HG02610 (cell line): ENCODE results near the gene LMBR1L.
"Not testable (repeated sequence)": the region's sequence is repeated elsewhere in the genome, so short reads cannot be mapped to it uniquely, and the experiment has no call there.

ENCODE experiments used
- ATAC-seq: cut with Tn5 transposase; IDR thresholded peaks from one replicate; pipeline ENCODE4 v1.9.1; 2021; ENCODE audit warnings: mild to moderate bottlenecking, moderate library complexity; ENCODE audit not compliant: unreplicated experiment

Gene LMBR1L, protein sequence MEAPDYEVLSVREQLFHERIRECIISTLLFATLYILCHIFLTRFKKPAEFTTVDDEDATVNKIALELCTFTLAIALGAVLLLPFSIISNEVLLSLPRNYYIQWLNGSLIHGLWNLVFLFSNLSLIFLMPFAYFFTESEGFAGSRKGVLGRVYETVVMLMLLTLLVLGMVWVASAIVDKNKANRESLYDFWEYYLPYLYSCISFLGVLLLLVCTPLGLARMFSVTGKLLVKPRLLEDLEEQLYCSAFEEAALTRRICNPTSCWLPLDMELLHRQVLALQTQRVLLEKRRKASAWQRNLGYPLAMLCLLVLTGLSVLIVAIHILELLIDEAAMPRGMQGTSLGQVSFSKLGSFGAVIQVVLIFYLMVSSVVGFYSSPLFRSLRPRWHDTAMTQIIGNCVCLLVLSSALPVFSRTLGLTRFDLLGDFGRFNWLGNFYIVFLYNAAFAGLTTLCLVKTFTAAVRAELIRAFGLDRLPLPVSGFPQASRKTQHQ

DNA sequence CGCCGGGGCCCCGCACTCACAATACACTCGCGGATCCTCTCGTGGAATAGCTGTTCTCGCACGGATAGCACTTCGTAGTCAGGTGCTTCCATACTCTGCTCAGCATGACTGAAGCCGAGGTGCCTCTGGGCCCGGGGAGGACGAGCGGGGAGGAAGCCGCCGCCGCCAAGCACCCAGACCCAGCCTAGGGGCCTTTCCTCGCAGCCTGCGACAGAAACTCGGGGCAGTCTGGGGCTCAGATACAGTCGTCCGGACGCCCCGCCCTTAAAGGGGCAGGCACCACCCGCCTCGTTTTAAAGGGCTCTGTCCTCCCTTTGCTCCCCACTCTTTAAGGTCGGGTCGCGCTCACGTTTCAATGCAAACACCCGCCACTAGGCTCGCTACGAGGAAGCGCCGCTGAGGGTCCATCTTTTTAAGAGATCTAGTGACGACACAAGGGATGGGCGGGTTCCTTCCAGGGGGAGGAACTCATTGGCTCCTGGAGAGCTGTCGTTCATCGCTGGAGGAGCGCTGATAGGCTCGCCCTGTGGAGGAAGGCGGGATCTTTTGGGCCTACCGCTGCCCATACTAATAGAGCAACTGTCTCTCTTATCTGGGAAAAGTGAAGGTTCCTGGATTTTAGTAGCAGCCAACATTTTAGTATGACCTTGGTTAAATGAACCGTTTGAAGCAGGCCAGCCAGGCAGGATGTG, at the start of gene LMBR1L:
LMBR1L (minus strand) TSS at position 384 of the 692 bp plus-strand sequence; CDS start at position 92, 292 bp downstream.
- peak; percentile 98 for ATAC-seq

GRCh38 chr12:49160399-49160798, 49.8 kb upstream of the LMBR1L start:
- ATAC-seq, result peak; percentile 64

DNA sequence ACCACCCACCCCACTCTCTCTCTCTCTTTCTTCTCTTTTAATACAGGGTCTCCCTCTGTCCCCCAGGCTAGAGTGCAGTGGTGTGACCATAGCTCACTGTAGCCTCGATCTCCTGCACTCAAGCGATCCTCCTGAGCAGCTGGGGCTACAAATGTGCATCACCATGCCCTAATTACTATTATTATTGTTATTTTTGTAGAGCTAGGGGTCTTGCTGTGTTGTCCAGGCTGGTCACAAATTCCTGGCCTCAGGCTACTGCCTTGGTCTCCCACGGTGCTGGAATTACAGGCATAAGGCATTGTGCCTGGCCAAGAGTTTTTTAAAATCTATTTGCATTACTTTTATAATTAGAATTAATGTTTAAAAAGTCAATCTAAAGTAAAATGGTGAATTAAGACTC, 43.6 kb upstream of the LMBR1L start:
- no peak for ATAC-seq

DNA sequence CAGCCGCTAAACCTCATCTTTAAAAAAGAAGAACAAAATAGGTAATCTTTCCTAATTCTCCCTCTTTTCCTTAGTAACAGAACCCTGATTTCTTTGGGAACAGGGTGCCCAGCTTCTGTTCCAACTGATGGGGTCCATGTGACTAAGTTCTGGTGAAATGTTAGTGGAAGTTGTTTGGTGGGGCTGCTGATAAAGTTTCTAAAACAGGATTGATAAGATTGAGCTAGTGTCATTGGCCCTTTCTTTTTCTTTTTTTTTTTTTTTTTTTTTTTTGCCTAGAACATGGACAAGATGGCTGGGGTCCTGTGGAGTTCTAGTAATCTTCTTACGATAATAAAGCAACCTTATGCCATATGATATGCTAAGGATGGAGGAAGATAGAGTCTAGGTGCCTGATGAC, 36.7 kb upstream of the LMBR1L start:
- no peak for ATAC-seq

DNA sequence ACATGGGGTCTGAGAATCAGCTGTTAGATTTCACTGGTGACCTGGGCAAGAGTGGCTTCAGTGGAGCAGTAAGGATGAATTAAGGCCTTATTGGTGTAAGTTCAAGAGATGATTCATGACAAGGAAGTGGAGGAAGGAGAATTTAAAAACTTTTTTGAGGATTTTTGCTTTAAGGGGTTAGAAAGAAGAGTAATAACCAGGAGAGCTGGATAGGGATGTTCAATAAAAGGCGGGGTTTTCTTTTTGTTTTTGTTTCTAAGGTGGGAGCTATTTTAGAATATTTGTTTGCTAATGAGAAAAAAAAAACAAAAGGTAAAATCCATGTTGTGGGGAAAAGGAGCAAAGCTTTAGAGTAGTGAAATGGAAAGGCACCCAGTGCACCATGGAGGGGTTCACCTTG, 35.8 kb upstream of the LMBR1L start:
- ATAC-seq, result no peak

GRCh38 chr12:49144384-49144783, 33.7 kb upstream of the LMBR1L start:
- no peak for ATAC-seq

GRCh38 chr12:49138999-49139398, 28.4 kb upstream of the LMBR1L start:
- no peak for ATAC-seq

DNA sequence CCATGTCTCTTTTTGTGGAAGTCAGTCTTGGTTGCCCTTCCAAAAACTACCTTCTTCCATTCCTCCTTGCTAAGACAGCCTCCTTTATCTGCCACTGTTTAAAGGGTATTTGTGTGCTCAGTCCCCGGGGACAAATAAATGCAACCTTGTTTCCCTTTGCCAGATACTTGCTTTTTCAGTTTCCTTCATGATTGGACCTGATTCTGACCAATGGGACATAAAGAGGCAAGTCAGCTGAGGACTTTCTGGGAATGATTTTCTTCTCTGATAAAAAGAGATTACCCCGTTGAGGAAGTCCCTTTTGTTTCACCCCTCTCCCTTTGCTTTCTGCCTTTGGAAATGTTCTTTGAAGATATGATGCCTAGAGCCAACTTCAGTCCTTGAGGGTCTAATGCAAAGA, 27.9 kb upstream of the LMBR1L start:
- ATAC-seq, result no peak

GRCh38 chr12:49137476-49137875, 26.8 kb upstream of the LMBR1L start:
- ATAC-seq, result no peak

DNA sequence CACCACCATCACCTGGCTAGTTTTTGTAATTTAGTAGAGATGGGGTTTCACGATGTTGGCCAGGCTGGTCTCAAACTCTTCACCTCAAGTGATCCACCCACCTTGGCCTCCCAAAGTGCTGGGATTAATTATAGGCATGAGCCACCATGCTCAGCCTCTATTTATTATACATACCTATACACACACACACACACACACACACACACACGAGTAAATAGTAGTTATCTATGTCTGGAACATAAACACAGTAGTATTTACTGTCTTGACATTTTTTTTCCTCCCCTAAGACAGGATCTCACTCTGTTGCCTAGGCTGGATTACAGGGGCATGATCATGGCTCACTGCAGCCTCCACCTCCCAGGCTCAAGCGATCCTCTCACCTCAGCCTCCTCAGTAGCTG, 26.4 kb upstream of the LMBR1L start:
- not testable (repeated sequence) for ATAC-seq

DNA sequence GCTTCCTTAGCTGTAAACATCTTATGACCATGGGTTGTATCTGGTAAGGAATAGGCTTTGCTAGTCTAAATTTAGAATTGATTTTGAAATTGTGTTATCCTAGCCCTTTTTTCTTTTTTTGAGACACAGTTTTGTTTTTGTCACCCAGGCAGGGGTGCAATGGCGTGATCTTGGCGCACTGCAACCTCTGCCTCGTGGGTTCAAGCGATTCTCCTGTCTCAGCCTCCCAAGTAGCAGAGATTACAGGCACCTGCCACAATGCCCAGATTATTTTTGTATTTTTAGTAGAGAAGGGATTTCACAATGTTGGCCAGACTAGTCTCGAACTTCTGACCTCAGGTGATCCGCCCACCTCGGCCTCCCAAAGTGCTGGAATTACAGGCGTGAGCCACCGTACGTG, 22.9 kb upstream of the LMBR1L start:
- no peak for ATAC-seq

GRCh38 chr12:49133014-49133413, 22.4 kb upstream of the LMBR1L start:
- ATAC-seq, result no peak

- ATAC-seq, result no peak
Observed at GRCh38 chr12:49131894-49132461, 21.3 kb upstream of the LMBR1L start.

GRCh38 chr12:49131051-49131893, 20.6 kb upstream of the LMBR1L start, which contains the start of gene TUBA1B:
TSS of gene TUBA1B (minus strand) at chr12:49131395. CDS start at chr12:49131300, 95 bp downstream.
- peak; percentile 72 for ATAC-seq

DNA sequence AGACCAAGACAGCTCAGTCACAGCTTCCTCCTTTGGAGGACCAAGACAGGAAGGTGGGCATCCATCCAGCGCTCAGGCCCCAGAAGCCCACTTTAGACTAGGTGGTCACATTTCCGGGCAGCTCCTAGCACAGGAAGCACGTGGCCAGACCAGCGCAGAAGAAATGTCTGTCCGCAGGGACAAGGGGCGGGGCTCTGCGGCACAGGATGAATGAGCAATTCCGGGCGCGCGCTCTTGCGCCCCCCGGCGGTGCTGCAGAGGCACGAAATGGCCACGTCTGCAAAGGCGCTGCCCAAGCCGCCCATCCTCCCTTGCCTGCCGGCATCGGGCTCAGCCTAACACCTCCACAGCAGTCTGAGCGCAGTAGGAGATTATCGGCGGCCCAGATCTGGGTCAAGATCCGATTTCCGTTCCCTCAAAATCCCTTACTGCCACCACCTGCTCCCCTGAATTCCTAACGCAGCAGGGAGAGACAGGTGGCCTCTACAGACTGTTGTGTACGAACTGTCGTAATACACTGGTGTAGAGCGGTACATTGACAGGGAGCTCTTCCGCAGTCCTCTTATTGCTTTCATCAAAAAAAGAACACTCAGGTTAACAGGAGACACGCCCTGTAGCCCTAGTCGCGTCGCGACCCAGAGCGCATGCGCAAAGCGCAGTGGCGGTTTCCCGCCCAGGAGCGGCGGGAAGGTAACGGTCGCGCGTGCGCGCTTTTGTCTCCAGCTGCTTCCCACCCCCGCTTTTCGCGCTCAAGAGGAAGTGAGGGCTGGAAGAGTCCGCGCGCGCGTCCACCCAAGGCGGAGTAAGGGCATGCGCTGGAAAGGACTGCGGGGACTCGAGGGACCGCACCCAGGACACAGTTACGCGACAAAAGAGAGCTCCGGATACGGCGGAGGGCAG, 19.8 kb upstream of the LMBR1L start:
- peak; percentile 52 for ATAC-seq

DNA sequence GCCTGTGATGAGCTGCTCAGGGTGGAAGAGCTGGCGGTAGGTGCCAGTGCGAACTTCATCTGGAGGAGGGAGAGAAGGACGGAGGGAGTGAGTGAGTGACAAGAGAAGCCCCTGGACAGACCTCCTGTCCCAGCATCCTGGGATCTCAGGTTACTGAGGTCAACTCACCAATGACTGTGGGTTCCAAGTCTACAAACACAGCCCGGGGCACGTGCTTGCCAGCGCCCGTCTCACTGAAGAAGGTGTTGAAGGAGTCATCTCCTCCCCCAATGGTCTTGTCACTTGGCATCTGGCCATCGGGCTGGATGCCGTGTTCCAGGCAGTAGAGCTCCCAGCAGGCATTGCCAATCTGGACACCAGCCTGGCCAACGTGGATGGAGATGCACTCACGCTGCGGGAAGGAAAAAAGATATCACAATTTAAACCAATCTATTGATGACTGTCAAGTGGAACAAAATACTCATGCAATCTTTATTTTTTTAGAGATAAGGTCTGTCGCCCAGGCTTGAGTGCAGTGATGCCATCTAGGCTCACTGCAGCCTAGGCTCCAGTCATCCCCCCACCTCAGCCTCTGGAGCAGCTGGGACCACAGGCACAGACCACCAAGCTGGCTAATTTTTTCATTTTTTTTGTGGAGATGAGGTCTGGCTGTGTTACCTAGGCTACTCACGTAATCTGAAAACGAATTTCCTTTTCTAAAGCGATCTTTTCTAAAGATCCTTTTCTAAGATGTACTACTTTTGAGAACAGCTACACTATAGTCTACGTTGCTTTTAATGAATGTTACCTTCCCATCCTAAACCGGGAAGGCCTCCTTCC, 18.9 kb upstream of the LMBR1L start:
- no peak for ATAC-seq

GRCh38 chr12:49127971-49128370, 17.3 kb upstream of the LMBR1L start:
- ATAC-seq, result not testable (repeated sequence)

GRCh38 chr12:49126852-49127763, 16.5 kb upstream of the LMBR1L start:
- ATAC-seq, result no peak
